WERI-Rb-1 (cell line): ENCODE measurements around the gene FIS1.

Source experiments
- DNase-seq: peaks from one replicate; pipeline ENCODE4 v3.0.0-alpha.2; 2020
- H3K27ac ChIP-seq: fragments of 250-450 bp; sonication (Bioruptor Pico); 2 replicates; pipeline ENCODE4 v1.5.1; 2020; ENCODE audit warnings: mild to moderate bottlenecking, moderate library complexity
- H3K27me3 ChIP-seq: fragments of 250-450 bp; sonication (Bioruptor Pico); 2 replicates; pipeline ENCODE4 v1.5.1; 2021; ENCODE audit warnings: mild to moderate bottlenecking, low read depth, moderate library complexity; ENCODE audit not compliant: insufficient read depth, severe bottlenecking
- H3K36me3 ChIP-seq: fragments of 250-450 bp; sonication (Bioruptor Pico); 2 replicates; pipeline ENCODE4 v1.5.1; 2020; ENCODE audit warnings: mild to moderate bottlenecking, moderate library complexity
- H3K4me3 ChIP-seq: 2 replicates; pipeline ENCODE4 v1.5.1; 2011; ENCODE audit warnings: low read depth, mild to moderate bottlenecking, control low read depth, low read length
- H3K9me3 ChIP-seq: fragments of 250-450 bp; sonication (Bioruptor Pico); 2 replicates; pipeline ENCODE4 v1.5.1; 2021; ENCODE audit warnings: mild to moderate bottlenecking, moderate library complexity; ENCODE audit not compliant: severe bottlenecking
- TF ChIP-seq, protein P1 (sequence below): IDR thresholded peaks from 2 replicates; pipeline ENCODE4 v1.5.1; 2011; ENCODE audit warnings: low read depth, mild to moderate bottlenecking, control low read depth, inconsistent platforms, low read length

Gene FIS1

DNA sequence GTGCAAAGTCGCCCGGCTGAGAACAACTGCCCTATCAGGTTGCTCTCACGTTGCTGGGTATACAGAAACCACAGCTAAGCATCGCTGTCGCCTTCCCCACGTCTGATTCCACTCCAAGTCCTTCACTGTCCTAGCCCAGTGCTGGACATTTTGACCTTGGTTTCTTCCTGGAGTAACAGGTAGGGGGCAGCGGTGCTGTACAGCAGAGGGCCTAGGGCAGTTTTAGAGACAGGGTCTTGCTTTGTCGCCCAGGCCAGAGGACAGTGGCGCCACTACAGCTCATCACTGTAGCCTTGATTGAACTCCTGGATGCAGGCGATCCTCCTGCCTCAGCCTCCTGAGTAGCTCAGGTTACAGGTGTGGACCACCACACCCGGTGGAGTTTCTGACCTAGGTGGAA, 9.8 kb downstream of the FIS1 start:
- TF ChIP-seq, protein P1, sequence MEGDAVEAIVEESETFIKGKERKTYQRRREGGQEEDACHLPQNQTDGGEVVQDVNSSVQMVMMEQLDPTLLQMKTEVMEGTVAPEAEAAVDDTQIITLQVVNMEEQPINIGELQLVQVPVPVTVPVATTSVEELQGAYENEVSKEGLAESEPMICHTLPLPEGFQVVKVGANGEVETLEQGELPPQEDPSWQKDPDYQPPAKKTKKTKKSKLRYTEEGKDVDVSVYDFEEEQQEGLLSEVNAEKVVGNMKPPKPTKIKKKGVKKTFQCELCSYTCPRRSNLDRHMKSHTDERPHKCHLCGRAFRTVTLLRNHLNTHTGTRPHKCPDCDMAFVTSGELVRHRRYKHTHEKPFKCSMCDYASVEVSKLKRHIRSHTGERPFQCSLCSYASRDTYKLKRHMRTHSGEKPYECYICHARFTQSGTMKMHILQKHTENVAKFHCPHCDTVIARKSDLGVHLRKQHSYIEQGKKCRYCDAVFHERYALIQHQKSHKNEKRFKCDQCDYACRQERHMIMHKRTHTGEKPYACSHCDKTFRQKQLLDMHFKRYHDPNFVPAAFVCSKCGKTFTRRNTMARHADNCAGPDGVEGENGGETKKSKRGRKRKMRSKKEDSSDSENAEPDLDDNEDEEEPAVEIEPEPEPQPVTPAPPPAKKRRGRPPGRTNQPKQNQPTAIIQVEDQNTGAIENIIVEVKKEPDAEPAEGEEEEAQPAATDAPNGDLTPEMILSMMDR = peak; percentile 62
- Histone ChIP-seq H3K4me3 (no peak overlapping the region), H3K27ac (peak overlapping the region; percentile 36; the same call in 1 of the 2 replicates), H3K36me3 (peaks cover 36% of the 10 kb centered on the region), H3K27me3 (no peaks in the 10 kb centered on the region), H3K9me3 (no peaks in the 10 kb centered on the region)
- peak; percentile 65 for DNase-seq

DNA sequence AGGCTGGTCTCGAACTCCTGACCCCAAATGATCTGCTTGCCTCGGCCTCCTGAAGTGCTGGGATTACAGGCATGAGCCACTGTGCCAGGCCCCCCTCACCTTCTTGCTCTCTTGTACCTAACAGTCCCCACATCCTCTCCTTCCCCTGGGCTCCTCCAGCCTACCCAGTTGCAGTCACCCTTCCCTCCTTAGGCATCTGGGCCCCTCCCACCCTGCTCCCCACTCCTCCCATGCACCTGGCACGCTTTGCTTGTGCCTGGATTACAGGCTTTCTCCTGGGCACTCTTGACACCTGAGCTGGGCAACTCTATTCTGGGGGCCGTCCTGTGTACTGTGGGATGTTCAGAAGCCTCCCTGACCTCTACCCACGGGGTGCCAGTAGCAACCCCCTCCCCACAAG, 10.2 kb downstream of the FIS1 start:
- Histone ChIP-seq H3K27me3 (no peaks in the 10 kb centered on the region), H3K27ac (peak overlapping the region; percentile 36), H3K36me3 (peaks cover 35% of the 10 kb centered on the region), H3K4me3 (no peak overlapping the region), H3K9me3 (no peaks in the 10 kb centered on the region)
- TF ChIP-seq, protein P1 = no peak
- peak; percentile 37 for DNase-seq

DNA sequence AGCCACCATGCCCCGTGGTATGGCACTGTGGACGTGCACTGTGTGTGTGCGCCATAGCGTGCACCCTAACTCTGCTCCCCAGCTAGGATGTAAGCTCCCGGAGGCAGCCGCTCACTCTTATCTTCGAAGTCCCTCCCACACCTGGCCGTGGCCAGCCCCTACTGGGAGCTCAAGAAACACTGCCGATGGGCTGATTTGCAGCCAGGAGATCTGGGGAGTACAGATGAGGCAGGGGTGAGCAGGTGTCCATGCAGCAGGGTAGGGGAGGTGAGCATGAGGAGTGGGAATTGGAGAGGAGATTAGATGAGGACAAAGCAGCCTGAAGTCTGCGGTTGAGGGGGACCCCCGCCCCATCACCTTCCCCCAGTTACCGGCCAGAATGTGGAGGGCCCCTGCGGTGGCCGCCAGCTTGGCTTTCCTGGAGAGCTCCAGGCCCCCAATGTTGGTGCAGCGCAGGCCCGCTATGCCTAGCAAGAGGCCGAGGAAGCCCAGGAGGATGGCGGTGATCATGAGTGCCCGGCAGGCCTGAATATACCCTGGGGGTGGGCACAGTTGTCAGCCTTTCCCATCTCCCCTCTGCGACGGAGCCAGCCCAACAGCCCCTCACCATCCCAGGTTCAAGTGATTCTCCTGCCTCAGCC, 10.9 kb downstream of the FIS1 start:
- no peak overlapping the region for H3K4me3 ChIP-seq
- H3K9me3 ChIP-seq = no peaks in the 10 kb centered on the region
- H3K27ac ChIP-seq = peak overlapping the region; percentile 36
- DNase-seq = peak; percentile 38
- no peaks in the 10 kb centered on the region for H3K27me3 ChIP-seq
- TF ChIP-seq, protein P1 = no peak
- H3K36me3 ChIP-seq = peaks cover 37% of the 10 kb centered on the region

DNA sequence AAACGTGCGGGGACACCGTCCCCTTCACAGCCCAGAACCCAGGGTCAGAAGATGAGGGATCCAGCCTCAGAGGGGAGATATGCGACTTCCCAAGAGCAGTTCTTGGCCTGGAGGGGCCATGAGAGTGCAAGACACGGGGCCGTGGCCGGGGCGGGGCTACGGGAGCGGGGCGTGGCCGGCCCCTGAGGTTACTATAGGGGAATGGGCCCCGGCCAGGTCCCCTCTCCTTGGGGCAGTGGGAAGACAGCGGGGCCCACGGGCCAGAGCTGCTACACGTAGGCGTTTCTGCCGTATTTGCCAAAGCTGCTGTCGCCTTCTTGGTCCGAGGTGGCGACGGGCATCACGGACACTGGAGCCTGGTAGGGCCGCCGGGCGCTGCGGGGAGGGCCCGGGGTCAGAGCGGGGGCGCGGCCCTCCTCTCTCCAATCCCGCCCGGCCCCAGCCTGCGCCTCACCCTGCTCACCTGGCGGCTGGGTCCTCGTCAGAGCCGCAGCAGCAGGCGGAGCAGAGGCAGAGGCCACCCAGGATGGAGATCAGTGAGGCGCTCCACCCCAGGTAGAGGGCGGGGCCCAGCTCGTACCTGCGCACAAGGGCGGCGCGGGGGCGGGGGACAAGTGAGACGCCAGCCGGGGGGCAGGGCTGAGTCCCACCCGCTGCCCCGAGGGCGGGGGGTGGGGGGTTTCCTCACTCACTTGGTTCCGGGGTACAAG, 12.6 kb downstream of the FIS1 start:
- TF ChIP-seq, protein P1 = no peak
- DNase-seq = no peak
- no peaks in the 10 kb centered on the region for H3K27me3 ChIP-seq
- no peaks in the 10 kb centered on the region for H3K9me3 ChIP-seq
- no peak overlapping the region; the same call in 1 of the 2 replicates for H3K27ac ChIP-seq
- peaks cover 46% of the 10 kb centered on the region for H3K36me3 ChIP-seq
- no peak overlapping the region for H3K4me3 ChIP-seq

DNA sequence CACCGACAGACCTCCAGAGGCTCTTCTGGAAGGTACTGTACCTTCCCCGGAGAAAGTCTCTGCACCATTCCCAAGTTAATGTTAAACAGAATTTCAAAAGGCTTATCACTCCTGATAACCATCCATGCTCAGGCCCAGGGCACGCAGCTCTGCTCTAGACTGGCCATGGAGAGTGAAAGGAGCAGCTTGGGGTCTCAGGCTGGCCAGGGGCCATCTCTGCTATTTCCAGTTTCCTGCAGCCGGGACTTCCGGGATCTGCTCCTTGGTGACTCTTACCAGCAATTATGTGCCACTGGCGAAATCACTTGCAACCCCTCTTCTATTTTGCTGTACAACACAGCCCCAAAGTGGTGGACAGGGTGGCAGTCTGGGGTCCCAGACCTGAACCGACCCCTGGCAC, 13.2 kb downstream of the FIS1 start:
- H3K9me3 ChIP-seq = no peaks in the 10 kb centered on the region
- no peak overlapping the region for H3K4me3 ChIP-seq
- H3K36me3 ChIP-seq = peaks cover 47% of the 10 kb centered on the region
- peak overlapping the region; percentile 33; the same call in 1 of the 2 replicates for H3K27ac ChIP-seq
- TF ChIP-seq, protein P1 = no peak
- no peaks in the 10 kb centered on the region for H3K27me3 ChIP-seq
- no peak for DNase-seq

DNA sequence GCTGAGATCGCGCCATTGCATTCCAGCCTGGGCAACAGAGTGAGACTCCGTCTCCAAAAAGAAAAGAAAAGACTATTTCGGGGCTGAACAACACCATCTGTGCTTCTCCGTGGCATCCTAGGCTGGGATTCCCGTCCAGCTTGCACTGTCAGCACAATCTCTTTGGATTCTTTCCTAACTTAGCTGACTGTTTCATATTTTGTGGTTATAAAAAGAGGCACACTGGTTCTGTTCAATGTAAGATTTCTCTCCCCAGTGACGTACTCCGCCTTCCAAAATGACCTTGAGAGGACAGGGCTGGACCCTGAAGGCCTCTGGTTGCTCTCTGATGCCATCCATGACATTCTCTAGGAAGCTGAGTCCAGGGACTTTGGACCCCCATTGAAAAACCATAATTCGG, 18.2 kb downstream of the FIS1 start:
- Histone ChIP-seq H3K27me3 (no peaks in the 10 kb centered on the region), H3K9me3 (no peaks in the 10 kb centered on the region), H3K4me3 (no peak overlapping the region), H3K27ac (no peak overlapping the region; the same call in 1 of the 2 replicates), H3K36me3 (peaks cover 63% of the 10 kb centered on the region)
- no peak for DNase-seq
- TF ChIP-seq, protein P1 = no peak
